Kidney tubule cell (primary cell): Measurements from ENCODE around the gene P2RX4.
"Not testable (repeated sequence)": the region's sequence is repeated elsewhere in the genome, so short reads cannot be mapped to it uniquely, and the experiment has no call there.

ENCODE experiments used
- DNase-seq: peaks from one replicate; pipeline ENCODE4 v3.0.0-alpha.2; 2018; ENCODE audit warnings: low spot score

The P2RX4 gene

DNA sequence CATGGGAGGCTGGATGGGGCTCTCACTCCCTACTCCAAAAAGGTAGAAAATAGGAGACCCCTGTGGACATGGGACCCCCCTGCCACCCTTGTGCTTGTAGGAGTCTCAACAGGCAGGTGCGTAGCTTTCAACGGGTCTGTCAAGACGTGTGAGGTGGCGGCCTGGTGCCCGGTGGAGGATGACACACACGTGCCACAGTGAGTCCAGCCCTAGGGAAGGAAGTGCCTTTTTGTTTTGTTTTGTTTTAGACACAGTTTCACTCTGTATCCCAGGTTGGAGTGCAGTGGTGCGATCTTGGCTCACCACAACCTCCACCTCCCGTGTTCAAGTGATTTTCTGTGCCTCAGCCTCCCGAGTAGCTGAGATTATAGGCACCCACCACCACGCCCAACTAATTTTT, 12.9 kb downstream of the P2RX4 start:
- DNase-seq, result no peak

GRCh38 chr12:121223292-121224285, 13.7 kb downstream of the P2RX4 start:
- DNase-seq, result no peak

GRCh38 chr12:121224591-121224990, 14.7 kb downstream of the P2RX4 start:
- no peak for DNase-seq

DNA sequence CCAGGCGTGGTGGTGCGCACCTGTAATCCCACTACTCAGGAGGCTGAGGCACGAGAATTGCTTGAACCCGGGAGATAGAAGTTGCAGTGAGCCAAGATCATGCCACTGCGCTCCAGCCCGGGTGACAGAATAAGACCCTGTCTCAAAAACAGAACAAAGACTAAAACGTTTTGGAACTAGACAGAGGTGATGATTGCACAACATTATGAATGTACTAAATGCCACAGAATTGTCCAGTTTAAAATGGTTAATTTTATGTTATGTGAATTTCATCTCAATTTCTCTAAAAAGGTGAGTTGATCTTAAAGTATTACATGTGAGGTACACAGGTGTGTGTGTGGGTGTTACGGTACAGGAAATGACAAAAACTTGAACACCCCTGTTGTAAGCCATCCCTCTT, 16.5 kb downstream of the P2RX4 start:
- DNase-seq, result no peak

DNA sequence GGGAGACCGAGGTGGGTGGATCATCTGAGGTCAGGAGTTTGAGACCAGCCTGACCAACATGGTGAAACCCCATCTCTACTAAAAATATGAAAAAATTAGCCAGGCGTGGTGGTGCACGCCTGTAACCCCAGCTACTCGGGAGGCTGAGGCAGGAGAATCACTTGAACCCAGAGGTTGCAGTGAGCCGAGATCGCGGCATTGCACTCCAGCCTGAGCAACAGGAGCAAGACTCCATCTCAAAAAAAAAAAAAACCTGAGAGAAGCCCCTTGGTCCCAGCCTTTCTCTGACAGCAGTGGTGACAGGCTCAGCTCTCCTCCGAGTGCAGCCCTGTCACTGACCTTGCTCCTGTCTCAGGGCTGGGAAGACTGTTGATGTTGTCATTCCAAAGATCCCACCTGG, 16.9 kb downstream of the P2RX4 start:
- not testable (repeated sequence) for DNase-seq

- DNase-seq, result peak; percentile 47
Measured at GRCh38 chr12:121227294-121227693, 17.4 kb downstream of the P2RX4 start.

- DNase-seq, result no peak
Measured at GRCh38 chr12:121228919-121229665, 19.2 kb downstream of the P2RX4 start.

- DNase-seq, result peak; percentile 73
Measured at GRCh38 chr12:121229826-121230537, 20.1 kb downstream of the P2RX4 start.

DNA sequence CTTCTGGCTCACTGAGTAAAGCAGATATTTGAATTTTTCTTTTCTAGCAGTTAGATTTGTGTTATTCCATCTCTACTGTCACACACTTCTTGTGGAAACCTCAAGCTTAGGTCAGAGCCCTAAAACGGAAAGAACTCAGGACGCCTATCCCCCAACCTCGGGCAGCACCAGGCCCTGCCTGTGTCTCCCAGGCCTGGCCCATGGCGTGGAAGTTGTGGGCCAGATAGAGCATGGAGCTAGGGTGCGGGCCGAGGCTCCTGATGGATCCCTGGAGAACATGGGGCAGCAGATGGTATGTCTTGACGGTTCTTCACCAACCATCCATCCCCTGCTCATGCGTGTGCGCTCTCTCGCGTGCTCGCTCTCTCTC, 20.6 kb downstream of the P2RX4 start:
- no peak for DNase-seq

DNA sequence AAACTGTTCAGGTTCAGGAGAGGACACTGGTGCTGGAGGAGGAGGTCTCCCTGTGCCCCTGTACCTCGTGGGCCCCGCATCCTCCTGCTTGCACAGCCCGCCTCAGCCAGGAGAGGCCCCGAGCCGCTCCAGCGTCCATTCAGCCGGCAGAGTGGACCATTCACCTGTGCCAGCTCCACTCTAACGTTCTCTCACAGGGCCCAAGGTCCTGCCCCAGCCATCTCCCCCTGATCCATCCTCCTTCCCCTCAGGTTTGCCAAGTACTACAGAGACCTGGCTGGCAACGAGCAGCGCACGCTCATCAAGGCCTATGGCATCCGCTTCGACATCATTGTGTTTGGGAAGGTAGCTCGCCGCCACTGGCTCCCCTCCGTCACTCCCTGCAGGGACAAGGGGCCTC, 22.2 kb downstream of the P2RX4 start:
- DNase-seq, result no peak

DNA sequence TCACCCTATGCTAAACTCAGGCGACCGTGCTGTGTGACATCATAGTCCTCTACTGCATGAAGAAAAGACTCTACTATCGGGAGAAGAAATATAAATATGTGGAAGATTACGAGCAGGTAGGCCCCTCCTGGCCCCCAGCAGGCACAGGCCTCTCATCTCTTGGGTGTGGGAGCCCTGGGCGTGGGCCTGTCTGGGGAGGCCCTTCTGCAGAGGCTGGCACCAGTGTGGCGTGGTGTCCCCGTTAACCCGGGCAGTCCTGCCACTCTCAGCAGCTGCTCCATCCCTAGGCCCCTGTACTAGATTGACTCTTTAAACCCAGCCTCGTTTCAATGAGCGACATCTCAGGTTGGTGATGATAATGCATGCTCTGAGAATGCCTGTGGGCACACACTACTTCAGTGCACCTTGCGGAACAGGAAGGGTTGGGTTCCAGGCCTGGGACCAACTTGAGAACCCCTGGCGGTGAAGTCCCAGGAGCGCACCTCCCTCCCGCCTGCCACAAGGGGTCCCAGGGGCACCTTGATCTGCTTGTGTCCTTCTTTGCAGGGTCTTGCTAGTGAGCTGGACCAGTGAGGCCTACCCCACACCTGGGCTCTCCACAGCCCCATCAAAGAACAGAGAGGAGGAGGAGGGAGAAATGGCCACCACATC, 23.2 kb downstream of the P2RX4 start:
- DNase-seq, result no peak

GRCh38 chr12:121233628-121234020, 23.7 kb downstream of the P2RX4 start:
- no peak for DNase-seq

DNA sequence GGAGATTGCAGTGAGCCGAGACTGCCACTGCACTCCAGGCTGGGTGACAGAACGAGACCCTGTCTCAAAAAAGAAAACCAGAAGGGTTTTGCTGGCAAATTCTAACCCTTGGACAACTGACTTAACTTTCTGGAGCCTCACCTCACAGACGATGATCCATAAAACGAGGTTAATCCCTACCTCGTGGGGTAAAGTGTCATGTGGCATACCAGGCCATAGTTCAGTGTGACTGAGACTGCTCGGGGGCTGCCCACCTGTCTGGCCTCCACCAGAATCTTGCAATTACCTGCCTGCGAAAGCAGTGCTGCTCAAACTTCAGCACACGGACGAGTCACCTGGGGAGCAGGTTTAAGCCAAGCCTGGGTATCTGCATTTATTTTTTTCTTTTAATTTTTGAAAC, 26.8 kb downstream of the P2RX4 start:
- no peak for DNase-seq

DNA sequence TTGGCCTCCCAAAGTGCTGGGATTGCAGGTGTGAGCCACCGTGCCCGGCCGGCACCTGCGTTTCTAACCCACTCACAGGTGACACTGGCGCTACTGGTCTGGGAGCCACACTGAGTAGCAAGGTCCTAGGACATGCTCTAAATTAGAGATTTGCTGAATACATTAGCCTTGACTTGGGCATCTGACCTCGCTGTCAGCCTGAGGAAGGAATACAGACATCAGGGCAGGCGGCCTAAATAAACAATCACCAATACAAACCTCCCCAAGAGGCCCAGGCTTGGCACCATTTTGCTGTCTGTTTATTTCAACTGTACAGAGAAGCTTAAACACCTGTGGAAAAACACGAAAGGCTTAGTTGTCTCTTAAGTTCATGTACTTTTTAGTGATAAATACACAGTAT, 27.5 kb downstream of the P2RX4 start:
- DNase-seq, result no peak

DNA sequence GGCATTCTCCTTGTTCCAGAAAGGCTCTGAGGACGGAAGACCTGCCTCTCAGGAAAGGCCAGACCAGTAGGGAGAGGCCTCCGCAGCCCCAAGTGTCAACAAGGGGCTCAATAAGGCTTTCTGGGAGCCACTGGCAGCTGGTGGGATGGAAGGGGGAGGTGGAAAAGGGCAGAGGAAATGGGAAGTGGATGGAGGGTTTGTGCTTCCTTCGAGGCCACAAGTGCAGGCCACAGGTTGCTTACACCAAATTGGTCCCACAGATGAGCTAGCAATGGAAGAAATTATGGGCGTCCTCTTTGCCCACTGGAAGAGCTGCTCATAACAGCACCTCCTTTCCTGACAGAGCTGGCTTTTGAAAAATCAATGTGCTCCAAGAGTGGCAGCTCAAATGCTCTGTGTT, 28.2 kb downstream of the P2RX4 start:
- no peak for DNase-seq

DNA sequence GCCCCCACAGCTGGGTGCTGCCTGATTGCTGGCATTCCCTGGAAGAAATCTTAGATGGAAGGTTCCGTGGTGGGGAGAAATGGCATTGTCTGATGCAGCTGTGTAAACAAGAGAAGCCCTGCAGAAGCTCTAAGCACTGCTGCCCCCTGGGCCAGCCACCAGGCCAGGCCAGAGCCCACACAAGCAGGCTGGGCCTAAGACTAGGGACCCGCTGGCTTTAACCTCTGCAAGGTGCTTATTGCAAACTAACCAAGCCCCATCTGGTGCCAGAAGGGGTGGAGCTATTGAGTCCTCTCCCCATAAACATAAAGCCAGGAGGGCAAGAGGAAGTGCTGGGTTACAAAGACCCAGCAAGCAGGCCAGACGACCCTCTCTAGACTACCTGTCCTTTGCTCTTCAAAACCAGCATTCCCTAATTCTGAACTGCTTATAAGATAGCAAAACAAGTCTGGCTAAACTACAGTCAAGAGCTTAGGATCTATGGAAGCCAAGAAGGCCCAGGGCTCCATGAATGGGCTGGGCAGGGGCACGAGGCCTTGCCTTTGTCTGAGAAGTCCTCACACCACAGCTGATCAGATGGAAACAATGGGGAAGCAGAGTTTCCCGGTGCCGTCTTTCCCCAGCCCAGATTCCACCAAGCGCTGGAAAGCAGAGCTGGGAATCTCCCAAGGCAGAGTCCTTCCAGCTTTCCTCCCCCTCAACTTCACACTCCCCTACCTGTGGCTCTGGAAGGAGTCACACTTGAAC, 28.8 kb downstream of the P2RX4 start:
- no peak for DNase-seq

- DNase-seq, result no peak
Measured at GRCh38 chr12:121239351-121240061, 29.6 kb downstream of the P2RX4 start.

DNA sequence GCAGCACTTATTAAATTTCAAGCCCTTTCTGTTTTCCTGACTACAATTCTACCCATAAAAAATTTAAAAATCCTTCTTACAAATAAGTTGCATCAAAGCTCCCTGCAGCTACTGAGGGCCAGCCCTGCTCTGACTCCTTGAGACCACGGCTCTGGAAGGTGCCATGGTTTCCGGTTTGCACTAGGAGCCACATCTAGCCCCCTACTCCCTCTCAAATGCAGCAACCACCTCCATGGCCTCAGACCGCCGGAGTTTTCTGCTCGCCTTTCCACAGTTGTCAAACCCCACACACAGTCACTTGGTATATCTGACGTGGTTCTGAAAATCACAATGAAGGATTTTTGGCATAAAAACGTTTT, 30.1 kb downstream of the P2RX4 start:
- DNase-seq, result no peak

GRCh38 chr12:121240484-121241101, 30.7 kb downstream of the P2RX4 start:
- no peak for DNase-seq
